BLaER1 treated with 17β-estradiol and CSF1 and Interleukin-3, amounts not matched to agents 10 nM and 100 nM (cell line): ENCODE results near the gene TKT.

Experiments used
- H3K27ac ChIP-seq, 11 experiments: shearing (Covaris generic); formaldehyde crosslinking; 2 replicates each; pipeline ENCODE4 v1.8.1; 2022
- H3K27me3 ChIP-seq, 11 experiments: shearing (Covaris generic); formaldehyde crosslinking; 2 replicates each; pipeline ENCODE4 v1.8.1; 2022
- H3K36me3 ChIP-seq, 11 experiments: shearing (Covaris generic); formaldehyde crosslinking; 2 replicates each; pipeline ENCODE4 v1.8.1; 2022
- H3K4me1 ChIP-seq, 10 experiments: shearing (Covaris generic); formaldehyde crosslinking; 2 replicates each; pipeline ENCODE4 v1.8.1; 2022
- H3K4me2 ChIP-seq, 11 experiments: shearing (Covaris generic); formaldehyde crosslinking; 2 replicates each; pipeline ENCODE4 v1.8.1; 2022
- H3K4me3 ChIP-seq, 10 experiments: shearing (Covaris generic); formaldehyde crosslinking; 2 replicates each; pipeline ENCODE4 v1.8.1; 2022
- H3K9ac ChIP-seq, 11 experiments: shearing (Covaris generic); formaldehyde crosslinking; 2 replicates each; pipeline ENCODE4 v1.8.1; 2022
- H3K9me3 ChIP-seq, 11 experiments: shearing (Covaris generic); formaldehyde crosslinking; replicated peaks in 1 of 11; 2 replicates each; pipeline ENCODE4 v1.8.1; 2022
- H4K20me1 ChIP-seq, 11 experiments: shearing (Covaris generic); formaldehyde crosslinking; 2 replicates each; pipeline ENCODE4 v1.8.1; 2022
- Cebpa-rat ChIP-seq, 11 experiments: shearing (Covaris generic); IDR thresholded peaks; 2 replicates each; pipeline ENCODE4 v1.8.1; 2022

TKT gene

GRCh38 chr3:53267766-53268165 is 11.9 kb upstream of the TKT start:
- Histone ChIP-seq H3K27me3 (no peaks in the 10 kb centered on the region), H3K9ac (no peak overlapping the region), H4K20me1 (no peaks in the 10 kb centered on the region), H3K4me3 (no peak overlapping the region), H3K4me1 (peaks cover 9 to 42% (median 31%) of the 10 kb centered on the region in 10 experiments; a peak in 19 of 20 replicates), H3K9me3 (no peaks in the 10 kb centered on the region), H3K36me3 (no peaks in the 10 kb centered on the region), H3K4me2 (peak overlapping the region in 3 of 11 experiments; percentile 26 to 86 (median 86); a peak in 2 of 22 replicates), H3K27ac (0 out of 22 replicates have a peak overlapping the region, but pooled peaks of 1 of the 11 experiments have one; percentile 0)
- TF ChIP-seq Cebpa-rat (IDR thresholded peaks at IDR 0.05) = no peak

DNA sequence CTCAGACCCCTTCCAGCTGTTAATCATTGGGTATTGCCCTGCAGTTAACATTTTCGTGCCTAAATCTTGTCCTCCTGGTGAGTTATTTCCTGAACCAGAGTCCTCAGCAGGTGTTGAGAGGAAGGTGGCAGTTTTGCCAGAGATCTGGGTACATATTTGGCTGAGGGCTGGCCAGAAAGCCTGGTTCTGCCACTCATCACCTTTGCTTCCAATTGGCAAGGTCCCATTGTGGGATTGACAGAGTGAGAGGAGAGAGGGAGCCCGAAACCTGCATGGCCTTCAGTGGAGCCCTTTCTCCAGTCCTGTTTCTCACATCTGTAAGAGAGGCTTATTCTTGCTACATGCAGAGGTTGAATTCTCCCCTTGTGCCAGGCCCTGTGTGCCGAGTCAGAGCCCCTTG is 8.9 kb upstream of the TKT start:
- Histone ChIP-seq H3K4me3 (no peak overlapping the region), H4K20me1 (no peaks in the 10 kb centered on the region), H3K27me3 (no peaks in the 10 kb centered on the region), H3K9me3 (no peaks in the 10 kb centered on the region), H3K4me1 (peaks cover 2 to 37% (median 22%) of the 10 kb centered on the region in 10 experiments; a peak in 18 of 20 replicates), H3K27ac (no peak overlapping the region), H3K4me2 (no peak overlapping the region), H3K9ac (no peak overlapping the region), H3K36me3 (no peaks in the 10 kb centered on the region)
- TF ChIP-seq Cebpa-rat (IDR thresholded peaks at IDR 0.05) = no peak

DNA sequence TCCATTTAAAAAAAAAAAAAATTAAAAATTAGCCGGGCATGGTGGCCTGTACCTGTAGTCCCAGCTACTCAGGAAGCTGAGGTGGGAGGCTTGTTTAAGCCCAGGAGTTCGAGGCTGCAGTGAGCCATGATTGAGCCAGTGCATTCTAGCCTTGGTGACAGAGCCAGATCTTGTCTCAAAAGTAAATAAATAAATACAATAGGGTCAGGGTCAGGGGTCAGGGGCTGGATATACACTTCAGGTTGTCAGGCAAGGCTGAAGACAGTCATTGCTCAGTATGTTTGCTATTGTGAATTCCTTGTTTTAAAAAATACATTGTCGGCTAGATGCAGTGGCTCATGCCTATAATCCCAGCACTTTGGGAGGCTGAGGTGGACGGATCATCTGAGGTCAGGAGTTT is 8.1 kb upstream of the TKT start:
- peaks cover 0 to 29% (median 14%) of the 10 kb centered on the region in 10 experiments; a peak in 13 of 20 replicates for H3K4me1 ChIP-seq
- H3K4me3 ChIP-seq = no peak overlapping the region
- H4K20me1 ChIP-seq = no peaks in the 10 kb centered on the region
- no peaks in the 10 kb centered on the region for H3K9me3 ChIP-seq
- no peak for TF ChIP-seq Cebpa-rat (IDR thresholded peaks at IDR 0.05)
- H3K27ac ChIP-seq = no peak overlapping the region
- no peak overlapping the region for H3K9ac ChIP-seq
- no peak overlapping the region for H3K4me2 ChIP-seq
- H3K27me3 ChIP-seq = no peaks in the 10 kb centered on the region
- no peaks in the 10 kb centered on the region for H3K36me3 ChIP-seq

GRCh38 chr3:53261712-53262111 is 5.9 kb upstream of the TKT start:
- H4K20me1 ChIP-seq = no peaks in the 10 kb centered on the region
- peaks cover 0 to 17% (median 10%) of the 10 kb centered on the region in 10 experiments; a peak in 15 of 20 replicates for H3K4me1 ChIP-seq
- H3K4me3 ChIP-seq = no peak overlapping the region
- TF ChIP-seq Cebpa-rat (IDR thresholded peaks at IDR 0.05) = no peak
- no peaks in the 10 kb centered on the region for H3K27me3 ChIP-seq
- peak overlapping the region in 7 of 11 experiments; percentile 26 to 78 (median 58); a peak in 11 of 22 replicates for H3K4me2 ChIP-seq
- H3K36me3 ChIP-seq = no peaks in the 10 kb centered on the region
- no peak overlapping the region; a peak in 1 of 22 replicates for H3K9ac ChIP-seq
- H3K27ac ChIP-seq = peak overlapping the region in 1 of 11 experiments; percentile 7; a peak in 1 of 22 replicates
- H3K9me3 ChIP-seq = no peaks in the 10 kb centered on the region

- no peak for TF ChIP-seq Cebpa-rat (IDR thresholded peaks at IDR 0.05)
- Histone ChIP-seq H3K36me3 (no peaks in the 10 kb centered on the region), H3K4me3 (no peak overlapping the region), H3K27me3 (no peaks in the 10 kb centered on the region), H4K20me1 (peaks cover 0 to 4% (median 4%) of the 10 kb centered on the region in 11 experiments; a peak in 12 of 22 replicates), H3K27ac (no peak overlapping the region), H3K4me2 (0 out of 22 replicates have a peak overlapping the region, but pooled peaks of 1 of the 11 experiments have one; percentile 5), H3K9ac (no peak overlapping the region), H3K9me3 (no peaks in the 10 kb centered on the region), H3K4me1 (peaks cover 0 to 23% (median 16%) of the 10 kb centered on the region in 10 experiments; a peak in 16 of 20 replicates)
These were observed 4.5 kb upstream of the TKT start for GRCh38 chr3:53260286-53260785.

DNA sequence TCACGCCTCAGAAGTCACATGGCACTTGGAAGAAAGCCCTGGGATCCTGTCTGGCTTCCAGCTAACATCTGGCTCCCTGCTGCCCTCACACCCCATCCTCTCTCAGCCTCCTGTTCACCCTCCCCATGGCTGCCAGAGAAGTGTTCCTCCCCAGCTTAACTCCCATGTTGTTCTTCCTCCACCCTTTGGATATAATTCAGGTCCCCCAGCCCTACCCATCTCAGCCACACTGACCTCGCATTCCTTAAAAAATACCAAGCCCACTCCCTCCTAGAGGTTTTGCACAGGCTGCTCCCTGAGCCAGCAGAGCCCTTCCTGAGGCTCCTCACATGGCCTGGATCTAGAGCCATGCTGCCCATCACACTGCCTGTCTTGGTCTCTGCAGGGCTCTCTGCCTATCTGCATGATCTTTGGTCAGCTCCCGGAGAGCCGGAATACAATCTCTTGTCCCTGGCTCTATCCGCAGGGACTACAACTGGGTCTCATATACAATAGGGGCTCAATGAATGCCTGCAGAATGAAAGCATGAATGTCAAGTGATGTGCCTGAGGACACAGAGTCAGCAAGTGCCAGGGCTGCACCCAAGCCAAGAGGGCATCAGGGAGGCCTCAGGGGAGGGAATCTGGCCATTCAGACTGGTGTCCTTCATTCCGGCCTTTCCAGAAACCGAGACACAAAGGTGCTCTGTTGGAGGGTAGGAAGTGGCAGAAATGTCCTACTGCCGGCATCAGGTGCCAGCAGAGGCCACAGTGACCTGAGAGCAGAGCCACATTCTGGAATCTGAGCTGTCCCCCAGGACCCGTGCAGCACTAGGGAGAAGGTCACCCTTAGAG is 3.8 kb upstream of the TKT start:
- H3K36me3 ChIP-seq = 0 out of 22 replicates have a peak, but pooled peaks cover 0 to under 1% (median 0%) of the 10 kb centered on the region in 11 experiments
- peaks cover 2 to 11% (median 11%) of the 10 kb centered on the region in 11 experiments; a peak in 21 of 22 replicates for H4K20me1 ChIP-seq
- no peak overlapping the region for H3K4me3 ChIP-seq
- H3K27ac ChIP-seq = no peak overlapping the region
- H3K4me2 ChIP-seq = 0 out of 22 replicates have a peak overlapping the region, but pooled peaks of 1 of the 11 experiments have one; percentile 5
- no peak for TF ChIP-seq Cebpa-rat (IDR thresholded peaks at IDR 0.05)
- H3K9me3 ChIP-seq = no peaks in the 10 kb centered on the region
- no peak overlapping the region for H3K9ac ChIP-seq
- no peaks in the 10 kb centered on the region for H3K27me3 ChIP-seq
- H3K4me1 ChIP-seq = peaks cover under 1 to 23% (median 16%) of the 10 kb centered on the region in 10 experiments; a peak in 16 of 20 replicates

DNA sequence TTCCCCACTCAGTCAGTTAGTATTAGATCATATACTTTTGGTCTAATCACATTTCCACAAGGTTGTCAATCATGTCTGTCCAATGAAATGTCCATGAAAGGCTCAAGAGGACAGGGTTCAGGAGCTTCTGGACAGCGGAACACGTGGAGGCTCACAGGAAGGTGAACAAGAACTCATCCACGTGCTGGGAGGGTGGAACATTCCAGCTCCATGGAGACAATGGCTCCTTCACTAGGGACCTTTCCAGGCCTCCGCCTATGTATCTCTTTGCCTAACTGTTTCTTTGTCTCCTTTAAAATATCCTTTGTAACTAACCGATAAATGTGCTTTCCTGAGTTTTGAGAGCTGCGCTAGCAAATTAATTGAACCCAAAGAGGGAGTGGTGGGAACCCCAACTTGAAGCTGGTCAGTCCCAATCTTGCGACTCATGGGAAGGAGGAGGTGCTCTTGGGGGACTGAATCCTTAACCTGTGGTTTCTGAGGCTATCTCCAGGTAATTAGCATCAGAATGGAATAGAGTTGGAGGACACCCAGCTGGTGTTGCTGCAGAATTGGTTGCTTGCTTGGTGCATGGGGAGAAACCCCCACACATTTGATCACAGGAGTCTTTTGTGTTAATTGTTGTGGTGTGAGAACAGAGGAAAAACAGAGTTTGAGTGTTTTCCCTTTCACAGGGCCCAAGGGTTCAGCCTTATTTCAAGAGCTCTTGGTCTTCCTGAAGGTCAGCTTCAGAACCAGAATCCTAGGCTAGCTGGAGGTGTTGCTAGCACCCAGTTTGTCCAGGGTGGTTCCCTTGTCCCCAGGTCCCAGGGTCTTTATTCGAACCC is 3.0 kb upstream of the TKT start:
- Histone ChIP-seq H3K27me3 (no peaks in the 10 kb centered on the region), H3K4me2 (no peak overlapping the region)

DNA sequence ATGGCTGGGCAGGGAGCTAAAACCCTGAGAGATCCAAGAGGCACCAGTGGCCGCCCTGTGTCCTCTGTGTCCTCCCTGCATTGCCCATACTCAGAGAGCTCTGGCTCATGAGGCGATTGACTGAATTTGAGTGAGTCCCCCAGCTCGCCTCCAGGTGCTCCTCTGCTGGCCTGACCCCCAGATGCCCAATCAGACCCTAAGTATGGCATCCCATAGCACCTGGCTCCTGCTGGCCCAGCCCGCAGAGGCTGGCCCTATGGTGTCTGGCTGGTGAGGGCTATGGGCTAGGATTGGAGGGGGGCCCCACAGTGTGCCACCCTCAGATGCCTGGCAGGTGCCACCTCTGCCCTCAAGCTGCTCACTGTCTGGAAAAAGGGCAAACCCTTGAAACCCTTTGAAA is 1.6 kb upstream of the TKT start:
- peak overlapping the region in 1 of 11 experiments; percentile 16; a peak in 1 of 22 replicates for H3K27ac ChIP-seq
- H3K9me3 ChIP-seq = no peaks in the 10 kb centered on the region
- H3K4me2 ChIP-seq = no peak overlapping the region
- H3K36me3 ChIP-seq = peaks cover 0 to 18% (median 8%) of the 10 kb centered on the region in 11 experiments; a peak in 9 of 22 replicates
- no peak for TF ChIP-seq Cebpa-rat (IDR thresholded peaks at IDR 0.05)
- peaks cover 18 to 33% (median 32%) of the 10 kb centered on the region in 11 experiments; a peak in 21 of 22 replicates for H4K20me1 ChIP-seq
- H3K4me3 ChIP-seq = no peak overlapping the region
- H3K27me3 ChIP-seq = no peaks in the 10 kb centered on the region
- H3K4me1 ChIP-seq = peaks cover 22 to 42% (median 35%) of the 10 kb centered on the region in 10 experiments
- no peak overlapping the region for H3K9ac ChIP-seq

More for the DNA sequence above, 3.0 kb upstream of the TKT start:
- Histone ChIP-seq H3K36me3 (peaks cover 0 to 8% (median under 1%) of the 10 kb centered on the region in 11 experiments; a peak in 9 of 22 replicates), H3K4me1 (peaks cover 9 to 28% (median 22%) of the 10 kb centered on the region in 10 experiments), H3K9ac (no peak overlapping the region), H3K27ac (no peak overlapping the region), H3K4me3 (no peak overlapping the region), H4K20me1 (peaks cover 10 to 20% (median 19%) of the 10 kb centered on the region in 11 experiments; a peak in 21 of 22 replicates), H3K9me3 (no peaks in the 10 kb centered on the region)
- TF ChIP-seq Cebpa-rat (IDR thresholded peaks at IDR 0.05) = no peak
